ENCODE data around the gene IGSF21.

GRCh38 chr1:18130356-18130755 is 22.8 kb downstream of the IGSF21 start:
- no peak for TF ChIP-seq CTCF (IDR thresholded peaks at IDR 0.05)
- TF ChIP-seq POLR2A (IDR thresholded peaks at IDR 0.05): no peak
- TF ChIP-seq EP300 (IDR thresholded peaks at IDR 0.05): no peak

Measured in tibial nerve (tissue), 4 donors.